Activated CD4-positive, alpha-beta T cell treated with anti-CD3 and anti-CD28 coated beads for 1 hour (primary cell): Measurements from ENCODE around the gene KIAA1549.

Experiments used
- DNase-seq: peaks from one replicate; pipeline ENCODE4 v3.0.0-alpha.2; 2020

The KIAA1549 gene

DNA sequence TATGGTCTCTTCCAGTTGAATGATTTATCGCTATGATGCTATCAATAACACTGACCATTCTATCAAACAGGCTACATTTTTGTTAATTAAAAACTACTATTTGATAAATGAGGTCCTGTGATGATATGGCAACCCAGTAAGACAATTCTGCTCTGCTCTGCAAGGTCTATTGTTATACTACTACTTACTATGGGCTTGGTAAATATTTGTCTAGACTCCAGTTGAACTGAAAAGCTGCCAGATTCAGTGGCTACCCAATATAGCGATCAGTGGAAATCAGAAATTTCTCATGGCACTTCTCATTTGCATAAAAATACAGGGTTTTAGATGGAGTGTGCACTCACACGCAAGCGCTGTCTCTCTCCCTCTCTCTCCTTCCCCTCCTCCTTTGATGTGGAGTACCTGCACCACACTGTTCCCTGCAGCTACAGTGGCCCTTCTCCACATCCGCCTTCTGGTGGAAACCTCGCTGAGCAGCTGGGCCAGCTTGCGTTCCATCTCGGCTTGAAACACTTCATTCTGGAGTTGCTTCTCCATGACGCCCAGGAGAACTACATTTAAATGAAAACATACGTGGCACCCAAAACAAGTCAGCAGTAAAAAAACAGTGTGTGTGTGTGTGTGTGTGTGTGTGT, 77.9 kb downstream of the KIAA1549 start:
- DNase-seq: peak; percentile 57

- DNase-seq: no peak
Observed at GRCh38 chr7:138902161-138902560, 79.0 kb downstream of the KIAA1549 start.

DNA sequence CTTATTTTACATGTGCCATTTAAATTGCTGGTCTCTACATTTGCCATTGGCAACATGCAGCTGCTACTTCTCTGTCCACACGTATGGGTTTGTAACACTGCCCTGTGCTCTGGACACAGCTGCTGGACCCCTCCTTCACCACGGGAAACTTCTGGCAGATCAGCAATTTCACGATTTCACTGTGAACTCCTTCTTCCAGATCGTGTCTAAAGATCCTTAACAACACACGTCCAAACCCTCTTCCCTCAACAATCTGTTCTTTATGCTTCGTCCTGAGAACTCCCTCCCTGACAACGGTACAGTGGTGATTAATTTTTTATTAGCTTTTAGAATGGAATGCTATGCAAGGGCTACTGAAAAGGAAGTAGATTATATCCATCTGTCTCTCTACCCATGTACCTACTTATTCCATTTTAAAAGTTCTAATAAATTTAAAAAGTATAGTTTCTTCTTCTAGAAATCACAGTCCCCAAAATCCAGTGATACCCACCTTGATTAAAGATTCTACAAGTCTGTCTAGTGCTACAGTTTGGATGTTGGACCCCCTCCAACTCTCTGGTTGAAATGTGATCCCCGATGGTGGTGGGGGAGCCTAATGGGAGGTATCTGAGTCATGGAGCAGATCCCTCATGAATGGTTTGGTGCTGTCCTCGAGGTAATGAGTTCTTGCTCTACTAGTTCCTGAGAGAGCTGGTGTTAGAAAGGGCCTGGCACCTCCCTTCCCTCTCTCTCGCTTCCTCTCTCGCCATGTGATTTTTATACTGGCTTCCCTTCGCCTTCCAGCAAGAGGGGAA, 81.0 kb downstream of the KIAA1549 start:
- DNase-seq: no peak

- no peak for DNase-seq
Observed at GRCh38 chr7:138898802-138899201, 82.4 kb downstream of the KIAA1549 start.

DNA sequence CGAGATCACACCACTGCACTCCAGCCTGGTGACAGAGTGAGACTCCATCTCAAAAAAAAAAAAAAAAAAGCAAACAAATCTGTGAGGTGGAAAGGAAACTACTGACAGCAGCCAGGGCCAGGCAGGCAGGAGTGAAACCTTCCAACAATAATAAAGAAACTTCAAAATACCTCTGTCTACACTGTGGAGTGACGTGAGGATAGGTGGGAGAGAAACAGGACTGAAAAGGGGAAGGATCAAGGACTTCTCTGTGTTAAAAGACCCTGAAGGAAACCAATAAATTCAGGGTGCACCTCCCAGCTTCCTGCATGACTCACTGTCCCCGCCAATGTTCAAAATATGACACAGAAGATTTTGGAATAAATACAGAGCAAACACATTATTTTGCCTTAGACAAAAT, 82.9 kb downstream of the KIAA1549 start:
- DNase-seq: no peak

GRCh38 chr7:138895679-138896078, 85.5 kb downstream of the KIAA1549 start:
- no peak for DNase-seq

DNA sequence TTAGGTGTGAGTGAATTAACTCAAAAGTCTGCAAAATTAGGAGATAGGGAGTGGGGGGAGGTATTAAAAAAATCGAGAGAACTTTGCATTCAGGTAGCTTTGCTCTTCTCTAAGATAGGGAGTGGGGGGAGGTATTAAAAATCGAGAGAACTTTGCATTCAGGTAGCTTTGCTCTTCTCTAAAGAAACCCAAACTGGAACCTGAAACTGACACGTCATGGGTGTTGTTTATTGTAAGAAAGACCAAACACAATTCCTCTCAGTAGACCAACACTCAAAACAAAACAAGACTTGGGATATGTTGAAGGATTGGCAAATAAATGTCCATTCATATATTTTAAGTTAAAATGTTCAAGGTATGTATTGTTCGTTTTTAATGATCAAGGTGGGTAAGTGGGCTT, 87.9 kb downstream of the KIAA1549 start:
- DNase-seq: no peak

DNA sequence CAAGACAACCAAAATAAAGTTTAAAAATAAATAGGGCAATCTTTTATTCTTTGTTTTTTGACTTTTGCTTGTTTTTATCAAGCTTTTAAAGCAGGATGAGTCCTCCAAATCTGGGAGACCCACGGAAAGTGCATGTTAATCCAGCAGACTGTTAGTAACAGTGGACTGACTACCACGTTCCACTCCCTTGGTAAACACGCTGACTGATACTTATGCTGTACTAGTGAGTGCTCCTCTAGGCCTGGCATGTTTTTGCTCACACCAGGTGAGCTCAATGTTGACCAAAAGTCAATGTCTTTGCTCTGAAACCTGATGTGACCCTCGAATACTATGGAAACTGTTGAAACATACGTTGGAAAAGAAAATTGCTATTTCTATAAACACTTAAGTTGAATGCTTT, 88.4 kb downstream of the KIAA1549 start:
- DNase-seq: no peak

DNA sequence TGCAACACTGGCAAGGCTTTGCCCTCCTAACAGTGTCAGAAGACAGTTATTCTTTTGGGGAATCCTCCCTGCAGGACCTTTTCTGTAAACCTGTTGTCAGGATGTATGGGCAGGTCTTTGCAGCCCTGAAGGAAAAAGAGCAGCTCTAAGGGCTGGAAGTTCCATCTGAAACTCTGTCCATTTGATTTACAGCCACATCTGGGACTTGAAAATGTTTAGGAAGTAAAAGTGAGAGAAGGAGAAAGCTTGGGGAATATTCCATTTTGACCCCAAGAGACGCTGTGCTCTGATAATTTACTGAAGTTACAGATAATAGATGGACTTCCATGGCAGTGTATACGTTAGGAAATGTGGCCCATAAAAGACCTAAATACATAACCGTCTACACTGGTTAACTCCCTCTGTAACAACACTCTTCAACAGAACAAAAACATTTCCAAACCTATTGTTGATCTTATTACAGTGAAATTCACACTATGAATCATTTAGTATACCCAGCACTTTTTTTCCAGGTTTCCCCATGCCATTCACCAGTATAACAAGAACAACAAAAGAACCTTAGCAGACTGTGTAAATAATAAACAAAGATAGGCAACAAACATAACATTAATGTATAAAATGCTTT, 89.1 kb downstream of the KIAA1549 start:
- no peak for DNase-seq

DNA sequence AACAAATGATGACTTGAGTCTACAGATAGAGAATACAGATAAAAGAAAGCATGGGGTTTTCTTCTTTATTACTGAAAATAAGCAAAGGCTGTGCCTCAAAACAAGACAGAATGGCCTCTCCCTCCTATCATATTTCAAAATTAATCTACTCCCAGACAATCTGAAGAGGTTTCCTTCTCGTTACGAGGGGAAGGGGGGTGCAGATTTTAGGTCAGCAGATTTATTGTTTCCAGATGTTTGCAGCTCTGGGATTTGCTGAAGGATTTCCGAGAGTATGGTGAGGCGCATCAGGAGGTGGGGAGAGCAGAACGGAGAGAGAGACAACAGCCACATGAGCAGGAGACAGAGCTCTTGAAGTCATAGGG, 89.8 kb downstream of the KIAA1549 start:
- no peak for DNase-seq

DNA sequence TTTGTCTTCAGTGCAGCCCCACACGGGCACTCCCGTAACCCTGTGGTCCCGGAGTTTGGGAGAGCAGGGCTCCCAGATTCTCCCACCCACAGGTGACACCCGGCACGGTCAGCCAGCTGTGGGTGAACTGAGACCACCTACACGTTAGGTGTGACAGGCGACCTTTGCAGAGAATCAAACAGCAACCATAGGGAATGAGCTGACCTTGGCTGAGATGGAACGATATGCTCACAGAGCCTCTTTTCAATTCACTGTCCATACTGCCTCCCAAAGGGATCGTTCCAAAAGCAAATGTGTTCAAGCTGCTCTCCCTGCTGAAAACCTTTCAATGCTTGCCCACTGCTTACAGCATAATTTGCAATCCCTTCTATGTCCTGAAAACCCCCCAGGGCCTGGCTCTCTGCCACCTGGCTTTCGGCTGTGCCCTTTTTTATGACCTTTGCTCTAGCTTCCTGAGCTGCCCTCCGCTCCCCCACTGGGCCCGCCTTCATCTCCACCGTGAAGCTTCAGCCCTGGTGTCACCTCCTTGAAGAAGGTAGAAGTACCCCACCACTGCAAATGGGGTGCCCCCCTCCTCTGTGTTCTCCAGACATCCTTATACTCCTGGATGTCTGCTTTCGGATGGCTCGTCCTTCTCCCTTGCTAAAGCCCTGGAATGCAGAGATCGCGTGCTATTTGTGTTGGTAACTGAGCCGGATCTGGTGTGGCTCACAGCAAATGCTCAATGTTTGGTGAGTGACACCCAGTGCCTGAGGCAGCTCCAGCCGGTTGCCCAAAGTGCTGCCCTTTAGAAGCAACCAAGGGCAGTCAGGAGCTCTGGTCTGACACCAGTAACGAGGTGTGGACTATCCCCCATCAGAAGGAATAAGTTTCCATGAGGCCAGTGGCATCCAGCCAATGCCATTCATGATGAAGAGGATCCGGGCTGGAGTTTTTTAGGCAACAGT, 90.4 kb downstream of the KIAA1549 start:
- DNase-seq: no peak

- no peak for DNase-seq
Observed at GRCh38 chr7:138889582-138890498, 91.3 kb downstream of the KIAA1549 start.

- no peak for DNase-seq
Observed at GRCh38 chr7:138887872-138888656, 93.1 kb downstream of the KIAA1549 start.

- no peak for DNase-seq
Observed at GRCh38 chr7:138887085-138887710, 94.0 kb downstream of the KIAA1549 start.

DNA sequence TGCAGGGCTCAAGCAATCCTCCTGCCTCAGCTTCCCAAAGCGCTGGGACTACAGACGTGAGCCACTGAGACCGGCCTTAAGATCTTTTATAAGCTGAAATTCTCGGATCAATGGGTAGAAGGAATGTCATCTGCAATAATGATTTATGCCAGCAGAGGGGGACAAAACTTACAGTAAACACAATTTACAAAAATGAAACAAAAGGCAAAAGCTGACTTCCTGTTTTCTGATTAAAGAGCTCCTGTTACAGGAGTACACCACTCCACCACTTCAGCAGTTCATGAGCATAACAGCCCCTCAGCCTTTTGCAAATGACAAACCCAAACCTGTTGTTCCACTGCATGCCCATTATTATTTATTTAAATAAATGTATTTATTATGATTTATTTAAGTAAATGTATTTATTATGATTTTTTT, 94.7 kb downstream of the KIAA1549 start:
- no peak for DNase-seq

DNA sequence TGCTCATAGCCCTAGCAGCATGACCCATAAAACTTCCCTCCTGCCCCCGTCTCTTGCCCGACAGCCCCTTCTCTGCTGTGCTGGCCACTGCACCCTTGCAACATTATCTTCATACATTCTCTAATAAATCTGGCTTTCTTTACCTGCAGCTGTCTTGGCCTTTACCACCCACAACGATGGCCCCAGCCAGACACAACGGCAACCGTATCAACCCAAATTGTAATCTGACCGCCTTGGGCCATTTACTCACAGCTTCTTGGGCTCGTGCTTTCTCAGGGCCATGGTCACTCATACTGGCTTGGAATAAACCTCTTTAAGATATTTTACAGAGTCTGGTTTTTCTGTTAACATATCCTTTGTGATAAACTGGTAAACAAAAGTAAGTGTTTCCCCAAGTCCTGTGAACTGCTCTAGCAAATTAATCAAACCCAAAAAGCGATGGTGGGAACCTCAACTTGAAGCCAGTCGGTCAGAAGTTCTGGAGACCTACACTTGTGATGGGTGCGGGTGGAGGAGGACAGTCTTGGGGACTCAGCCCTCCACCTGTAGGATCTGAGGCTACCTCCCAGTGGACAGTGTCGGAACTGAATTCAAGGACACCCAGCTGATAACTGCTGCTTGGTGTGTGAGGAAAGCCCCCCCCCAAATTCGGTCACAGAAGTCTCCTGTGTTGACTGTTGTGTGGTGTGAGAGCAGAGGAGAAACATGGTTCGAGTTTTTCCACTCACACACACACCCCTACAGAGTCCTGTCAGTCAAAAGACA, 95.6 kb downstream of the KIAA1549 start:
- DNase-seq: no peak

DNA sequence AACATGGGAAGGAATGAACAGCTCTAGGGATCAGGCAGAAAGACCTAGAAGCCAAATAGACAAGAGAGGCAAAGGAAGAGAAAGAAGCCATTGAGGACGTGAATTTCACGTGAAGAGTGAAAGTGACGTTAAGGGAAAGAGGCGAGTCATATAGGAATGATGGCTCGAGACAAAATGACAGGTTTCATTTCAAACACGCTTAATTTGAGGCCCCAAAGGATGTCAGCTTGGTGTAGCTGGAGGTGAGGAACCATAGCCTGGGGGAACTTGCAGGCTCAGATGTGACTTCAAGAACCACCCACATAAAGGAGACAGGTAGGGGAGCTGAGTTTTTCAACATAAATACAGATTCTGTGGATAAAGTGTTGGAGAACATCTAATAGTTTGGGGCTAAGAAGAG, 98.9 kb downstream of the KIAA1549 start:
- DNase-seq: no peak

DNA sequence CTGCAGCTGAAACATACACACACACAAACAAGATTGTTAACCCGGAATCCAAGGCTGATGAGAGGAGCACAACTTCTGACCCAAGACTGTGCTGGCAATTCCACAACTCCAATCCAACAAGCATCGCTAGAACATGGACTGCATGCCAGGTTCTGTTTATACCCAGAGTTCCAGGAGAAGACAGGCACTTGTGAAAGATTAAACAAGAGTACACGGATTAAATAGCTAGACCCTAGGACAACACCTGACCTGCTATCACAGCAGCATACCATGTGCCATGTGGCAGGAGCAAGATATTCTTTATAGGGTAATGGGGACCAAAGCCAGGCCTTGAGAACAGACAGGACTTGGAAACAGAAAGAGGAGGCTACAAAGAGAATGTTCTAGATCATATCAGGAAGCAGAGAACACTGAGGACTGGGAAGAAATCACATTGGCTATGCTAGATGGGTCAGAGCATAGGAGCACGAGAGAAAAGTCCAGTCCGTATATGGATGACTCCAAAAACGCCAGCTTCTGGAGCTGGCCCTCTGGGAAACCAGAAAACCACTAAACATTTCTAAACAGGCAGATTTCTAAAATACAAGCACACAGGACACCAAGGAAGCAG, 99.5 kb downstream of the KIAA1549 start:
- DNase-seq: no peak

DNA sequence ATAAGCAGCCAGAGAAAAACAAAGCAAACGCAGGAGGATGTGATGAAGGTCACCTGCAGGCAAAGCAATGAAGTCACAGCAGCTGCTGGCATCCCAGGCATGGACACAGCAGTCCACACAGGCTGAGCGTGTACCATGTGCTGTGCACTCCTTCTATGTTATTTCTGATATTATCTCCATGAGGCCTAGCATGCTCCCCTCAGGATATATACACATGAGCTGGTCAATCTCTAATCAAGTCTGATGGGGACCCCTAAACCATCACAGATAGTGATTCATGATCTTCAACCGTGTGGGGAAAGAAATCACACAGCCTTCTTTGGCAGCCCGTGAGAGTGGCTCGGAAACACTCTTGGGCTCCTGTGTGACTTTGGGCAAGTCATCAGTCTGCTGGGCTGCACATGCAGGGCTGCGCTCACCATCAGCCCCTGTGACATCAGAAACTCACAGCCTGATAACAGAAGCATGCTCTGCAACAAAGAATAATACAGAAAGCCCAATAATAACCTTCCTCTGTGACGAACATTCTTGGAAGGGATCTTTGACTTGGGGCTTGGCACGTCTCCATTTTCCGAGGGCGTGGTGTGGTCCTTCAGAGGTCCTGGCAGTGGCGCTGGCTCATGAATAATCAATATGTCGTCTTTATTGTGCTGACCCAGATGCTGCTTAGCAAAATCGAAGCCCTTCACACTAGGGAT, 100.2 kb downstream of the KIAA1549 start:
- no peak for DNase-seq
